IMR-90 (cell line): ENCODE data around the gene FKRP.

Experiments
- BHLHE40 ChIP-seq: fragments of 150-350 bp; IDR thresholded peaks from 2 replicates; pipeline ENCODE4 v1.6.1; 2016; ENCODE audit warnings: mild to moderate bottlenecking, low read depth, low read length
- CEBPB ChIP-seq: IDR thresholded peaks from 2 replicates; pipeline ENCODE4 v1.6.1; 2012; ENCODE audit warnings: low read depth, low read length, improper control_type of control experiment
- CHD1 ChIP-seq: IDR thresholded peaks from 2 replicates; pipeline ENCODE4 v1.6.1; 2012; ENCODE audit warnings: low read depth, low read length, improper control_type of control experiment
- CTCF ChIP-seq: conservative IDR thresholded peaks from 2 replicates; pipeline ENCODE4 v1.5.1; 2012; ENCODE audit warnings: mild to moderate bottlenecking, low read depth, low read length, improper control_type of control experiment
- ELK1 ChIP-seq: fragments of 150-350 bp; IDR thresholded peaks from 2 replicates; pipeline ENCODE4 v1.6.1; 2016; ENCODE audit warnings: low read depth, mild to moderate bottlenecking, low read length, moderate library complexity, borderline replicate concordance
- POLR2A ChIP-seq: IDR thresholded peaks from 2 replicates; pipeline ENCODE4 v1.6.1; 2012; ENCODE audit warnings: mild to moderate bottlenecking, low read depth, low read length
- RAD21 ChIP-seq: IDR thresholded peaks from 2 replicates; pipeline ENCODE4 v1.6.1; 2012; ENCODE audit warnings: low read length, improper control_type of control experiment
- RCOR1 ChIP-seq: IDR thresholded peaks from 2 replicates; pipeline ENCODE4 v1.6.1; 2012; ENCODE audit warnings: mild to moderate bottlenecking, low read length, improper control_type of control experiment; ENCODE audit not compliant: insufficient replicate concordance
- SMC3 ChIP-seq: fragments of 150-350 bp; IDR thresholded peaks from 2 replicates; pipeline ENCODE4 v1.6.1; 2016; ENCODE audit warnings: low read depth, mild to moderate bottlenecking, antibody characterized with exemption, low read length, moderate library complexity

GRCh38 chr19:46764817-46765291 is 19.0 kb downstream of the FKRP start:
- TF ChIP-seq CTCF = no peak
- TF ChIP-seq CEBPB = 0 out of 2 replicates have a peak, but pooled peaks have one; percentile 17
- TF ChIP-seq POLR2A = no peak
- TF ChIP-seq RAD21 = no peak
- TF ChIP-seq ELK1 = no peak
- TF ChIP-seq RCOR1 = no peak
- no peak for TF ChIP-seq SMC3
- TF ChIP-seq CHD1 = no peak
- no peak for TF ChIP-seq BHLHE40
